HUES64 (cell line): ENCODE results near the gene RCC2.
A peak's percentile ranks its signal among the peaks of the same experiment; 100 is the strongest.
"Not testable (repeated sequence)": the region's sequence is repeated elsewhere in the genome, so short reads cannot be mapped to it uniquely, and the experiment has no call there.

Source experiments
- H3K27ac ChIP-seq: 2 replicates; pipeline ENCODE4 v1.7.0; 2013; ENCODE audit warnings: low read depth, low read length, inconsistent platforms
- H3K27me3 ChIP-seq: 2 replicates; pipeline ENCODE4 v1.6.1; 2013; ENCODE audit warnings: mild to moderate bottlenecking, low read length; ENCODE audit not compliant: insufficient read depth
- H3K36me3 ChIP-seq: 2 replicates; pipeline ENCODE4 v1.6.1; 2013; ENCODE audit warnings: mild to moderate bottlenecking, low read length; ENCODE audit not compliant: insufficient read depth
- H3K4me1 ChIP-seq: 2 replicates; pipeline ENCODE4 v1.6.1; 2013; ENCODE audit warnings: mild to moderate bottlenecking, low read length, moderate library complexity; ENCODE audit not compliant: insufficient read depth
- H3K4me3 ChIP-seq: 2 replicates; pipeline ENCODE4 v1.5.1; 2013; ENCODE audit warnings: mild to moderate bottlenecking, low read length, moderate library complexity
- H3K9ac ChIP-seq: 2 replicates; pipeline ENCODE4 v1.6.1; 2013; ENCODE audit warnings: mild to moderate bottlenecking, low read depth, low read length
- H3K9me3 ChIP-seq: 2 replicates; pipeline ENCODE4 v1.6.1; 2013; ENCODE audit warnings: low read depth, low read length; ENCODE audit not compliant: insufficient read depth
- WGBS: fragments of 150-250, 120-280 bp; methylation state at CpG from one replicate; pipeline ENCODE4 v1.1.7; 2013; ENCODE audit warnings: missing lambda C conversion rate; 5-methylcytosine and 5-hydroxymethylcytosine counted together

Gene RCC2

DNA sequence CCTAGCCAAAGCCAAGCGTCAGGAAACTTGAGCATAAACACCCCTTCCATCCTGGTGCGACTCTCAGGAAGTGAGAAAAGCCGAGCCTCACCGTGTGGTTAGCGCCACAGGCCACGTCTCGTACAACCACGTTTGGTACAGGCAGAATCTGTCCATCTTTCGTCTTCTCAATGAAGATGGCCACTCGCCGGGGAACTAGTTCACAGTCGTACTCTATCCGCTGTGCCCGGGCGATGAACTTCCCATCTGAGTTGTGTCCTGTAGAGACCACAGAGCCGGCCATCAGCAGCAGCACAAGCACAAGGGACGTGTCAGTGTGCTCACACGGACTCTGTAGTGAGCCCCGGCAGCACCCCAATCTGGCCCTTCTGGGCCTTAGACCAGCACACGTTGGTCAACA lies 23.1 kb downstream of the RCC2 start:
- Histone ChIP-seq H3K36me3 (peaks cover 96% of the 10 kb centered on the region), H3K27ac (peak overlapping the region; percentile 36; the same call in 1 of the 2 replicates), H3K9me3 (no peaks in the 10 kb centered on the region), H3K4me3 (no peak overlapping the region), H3K4me1 (no peaks in the 10 kb centered on the region), H3K27me3 (no peaks in the 10 kb centered on the region), H3K9ac (no peak overlapping the region)
- 96% methylated on average over 20 of the region's 20 CpGs for WGBS

DNA sequence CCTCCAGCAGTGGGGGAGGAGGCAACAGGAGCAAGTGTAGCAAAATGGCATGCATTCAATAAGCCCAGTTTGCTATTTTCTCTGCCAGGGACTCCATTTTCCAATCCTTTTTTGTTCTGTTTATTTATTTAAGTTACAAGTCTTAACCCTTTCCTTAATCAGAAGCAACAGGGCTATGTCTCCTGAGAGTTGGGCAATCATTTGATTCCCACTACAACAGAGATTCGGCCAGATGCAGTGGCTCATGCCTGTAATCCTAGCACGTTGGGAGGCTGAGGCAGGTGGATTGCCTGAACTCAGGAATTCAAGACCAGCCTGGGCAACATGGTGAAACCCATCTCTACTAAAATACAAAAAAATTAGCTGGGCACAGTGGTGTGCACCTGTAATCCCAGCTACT lies 25.5 kb downstream of the RCC2 start:
- Histone ChIP-seq H3K27me3 (no peaks in the 10 kb centered on the region), H3K36me3 (peaks cover 98% of the 10 kb centered on the region)
- 97% methylated on average over 2 of the region's 2 CpGs for WGBS

DNA sequence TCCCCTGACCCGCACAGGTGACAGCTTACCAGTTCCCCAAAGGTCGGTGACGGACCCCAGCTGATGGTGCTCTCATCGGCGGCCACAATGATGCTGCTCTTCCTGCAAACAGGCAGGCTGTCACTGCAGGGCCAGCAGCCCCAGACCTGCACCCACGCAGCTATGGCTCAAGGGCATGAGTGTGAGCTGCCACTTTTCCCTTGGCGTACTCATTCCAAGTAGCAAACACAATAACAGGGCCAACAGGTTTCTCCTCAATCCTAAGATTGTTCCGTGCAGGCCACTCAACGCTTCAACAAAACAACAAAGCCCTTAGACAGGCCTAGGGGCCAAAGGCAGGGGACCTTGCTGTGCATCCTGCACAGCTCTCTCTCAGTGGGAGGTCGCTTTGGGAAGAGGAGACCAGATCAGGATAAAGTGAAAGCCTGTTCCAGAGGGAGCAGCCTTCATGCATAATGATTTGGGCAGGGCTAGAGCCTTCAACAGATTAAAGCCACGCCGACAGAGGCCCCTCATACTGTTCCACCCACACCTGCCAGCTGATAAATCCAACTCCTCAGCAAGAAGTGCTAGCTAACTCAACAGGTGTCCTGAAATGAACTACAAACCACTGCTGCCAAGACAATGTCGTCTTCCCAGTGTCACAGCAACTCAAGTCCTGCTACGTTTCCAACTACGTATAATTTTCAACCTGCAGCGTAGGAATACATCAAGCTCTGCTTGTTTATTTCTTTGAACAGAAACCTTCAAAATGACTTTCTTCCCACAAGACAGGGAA lies 27.2 kb downstream of the RCC2 start:
- Histone ChIP-seq H3K27ac (no peak overlapping the region), H3K27me3 (no peaks in the 10 kb centered on the region), H3K9me3 (no peaks in the 10 kb centered on the region), H3K4me3 (no peak overlapping the region), H3K36me3 (peaks cover 98% of the 10 kb centered on the region), H3K4me1 (no peaks in the 10 kb centered on the region), H3K9ac (no peak overlapping the region)
- 95% methylated on average over 16 of the region's 16 CpGs for WGBS

More for the DNA sequence above, 25.5 kb downstream of the RCC2 start:
- no peaks in the 10 kb centered on the region for H3K9me3 ChIP-seq
- no peak overlapping the region for H3K27ac ChIP-seq
- no peak overlapping the region for H3K4me3 ChIP-seq
- no peaks in the 10 kb centered on the region for H3K4me1 ChIP-seq
- H3K9ac ChIP-seq = no peak overlapping the region

DNA sequence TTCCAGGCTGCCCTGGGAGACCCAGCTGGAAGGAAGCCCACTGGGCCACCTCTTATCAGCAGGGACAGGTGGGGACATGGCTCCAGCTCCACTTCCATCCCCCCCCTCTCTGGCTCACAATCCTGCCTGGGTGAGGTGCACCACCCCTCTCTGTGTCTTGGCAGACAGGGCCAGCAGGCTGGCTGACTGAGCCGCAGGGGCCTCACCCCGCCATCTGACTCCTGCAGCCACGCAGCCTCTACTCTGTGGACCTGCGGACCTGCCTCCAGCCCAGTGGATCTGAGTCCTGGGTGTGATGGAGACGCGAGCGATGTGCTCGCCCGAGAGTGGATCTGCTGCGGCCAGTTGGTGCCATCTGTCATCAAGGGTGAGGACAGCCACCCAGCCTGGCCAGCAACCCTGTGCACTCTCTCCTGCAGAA lies 30.1 kb downstream of the RCC2 start:
- H3K4me3 ChIP-seq = no peak overlapping the region
- no peaks in the 10 kb centered on the region for H3K9me3 ChIP-seq
- H3K9ac ChIP-seq = no peak overlapping the region
- WGBS = 96% methylated on average over 10 of the region's 10 CpGs
- H3K4me1 ChIP-seq = no peaks in the 10 kb centered on the region; the same call in 1 of the 2 replicates
- peaks cover 85% of the 10 kb centered on the region for H3K36me3 ChIP-seq
- no peaks in the 10 kb centered on the region for H3K27me3 ChIP-seq
- no peak overlapping the region for H3K27ac ChIP-seq

DNA sequence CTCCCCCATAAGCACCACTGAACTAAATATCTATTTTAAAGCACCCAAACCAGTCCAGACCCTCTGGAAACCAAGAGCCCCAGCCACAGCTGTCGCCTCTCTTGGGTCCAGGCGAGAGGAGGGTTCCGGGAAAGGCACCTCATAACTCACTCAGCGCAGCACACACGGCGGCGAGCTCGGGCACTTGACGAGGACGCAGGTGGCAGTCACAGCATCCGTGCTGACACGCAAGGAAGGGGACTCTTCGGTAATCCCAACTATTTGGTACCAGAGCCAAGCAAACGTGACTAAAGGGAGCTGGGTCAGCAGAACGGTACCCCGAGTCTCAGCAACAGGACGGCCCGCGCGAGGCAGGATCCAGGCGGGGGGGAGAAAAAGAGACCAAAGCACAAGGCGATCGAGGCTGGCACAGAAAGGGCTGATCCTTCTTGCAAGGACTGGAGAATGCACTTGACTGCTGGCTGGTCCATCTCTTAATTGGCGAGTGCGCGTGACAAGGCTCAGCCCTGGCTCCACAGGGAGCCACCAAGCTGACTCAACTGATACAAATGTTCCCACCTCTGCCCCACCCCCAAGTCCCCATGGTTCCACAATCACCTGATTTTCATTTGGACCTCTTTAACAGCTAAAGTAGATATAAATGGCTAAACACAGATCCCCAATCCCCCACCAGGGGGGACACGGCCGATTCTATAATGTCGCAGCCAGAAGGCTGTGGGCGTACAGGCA lies 31.5 kb downstream of the RCC2 start:
- H3K9me3 ChIP-seq, H3K4me1 ChIP-seq, H3K9ac ChIP-seq, H3K27me3 ChIP-seq, H3K4me3 ChIP-seq: not testable (repeated sequence)
- WGBS = 93% methylated on average over 30 of the region's 30 CpGs
- Histone ChIP-seq H3K36me3 (peaks cover 71% of the 10 kb centered on the region), H3K27ac (peak overlapping the region; percentile 53; the same call in 1 of the 2 replicates)

DNA sequence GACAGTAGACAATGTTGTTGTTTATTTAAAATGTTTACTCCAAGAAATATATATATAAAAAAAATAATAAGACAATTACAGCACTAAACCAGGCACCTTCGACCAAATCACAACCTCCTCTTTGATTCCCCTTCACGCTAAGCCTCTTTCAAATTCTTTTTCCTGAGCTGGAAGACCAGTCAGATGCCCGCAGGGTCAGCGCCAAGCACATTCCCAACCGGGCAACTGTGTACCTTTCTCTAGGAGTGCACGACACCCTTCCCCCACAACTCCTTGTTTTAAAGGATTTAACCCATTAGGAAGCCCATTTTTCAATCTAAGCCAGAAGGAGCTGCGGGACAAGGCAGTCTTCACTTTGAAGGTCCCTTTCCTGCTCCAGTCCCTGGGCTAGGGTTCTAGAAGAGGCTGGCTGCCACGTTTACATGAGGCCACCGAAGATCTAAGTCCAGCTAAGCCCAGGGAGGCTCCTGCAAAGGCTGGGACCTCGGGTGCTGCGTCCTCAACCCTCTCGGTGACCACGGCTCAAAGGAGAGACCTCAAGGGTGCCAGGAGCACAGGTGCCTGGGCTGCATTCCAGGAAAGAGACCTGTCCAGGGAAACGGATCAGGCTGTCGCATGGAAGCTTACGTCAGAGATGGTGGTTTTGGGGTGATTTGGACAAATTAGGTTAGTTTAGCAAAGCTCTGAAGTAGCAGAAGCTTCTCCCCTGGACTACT lies 32.6 kb downstream of the RCC2 start:
- not testable (repeated sequence) for H3K27ac ChIP-seq, H3K4me1 ChIP-seq, H3K9ac ChIP-seq, H3K4me3 ChIP-seq, H3K27me3 ChIP-seq, H3K9me3 ChIP-seq
- H3K36me3 ChIP-seq = peaks cover 60% of the 10 kb centered on the region
- WGBS = 93% methylated on average over 16 of the region's 16 CpGs

DNA sequence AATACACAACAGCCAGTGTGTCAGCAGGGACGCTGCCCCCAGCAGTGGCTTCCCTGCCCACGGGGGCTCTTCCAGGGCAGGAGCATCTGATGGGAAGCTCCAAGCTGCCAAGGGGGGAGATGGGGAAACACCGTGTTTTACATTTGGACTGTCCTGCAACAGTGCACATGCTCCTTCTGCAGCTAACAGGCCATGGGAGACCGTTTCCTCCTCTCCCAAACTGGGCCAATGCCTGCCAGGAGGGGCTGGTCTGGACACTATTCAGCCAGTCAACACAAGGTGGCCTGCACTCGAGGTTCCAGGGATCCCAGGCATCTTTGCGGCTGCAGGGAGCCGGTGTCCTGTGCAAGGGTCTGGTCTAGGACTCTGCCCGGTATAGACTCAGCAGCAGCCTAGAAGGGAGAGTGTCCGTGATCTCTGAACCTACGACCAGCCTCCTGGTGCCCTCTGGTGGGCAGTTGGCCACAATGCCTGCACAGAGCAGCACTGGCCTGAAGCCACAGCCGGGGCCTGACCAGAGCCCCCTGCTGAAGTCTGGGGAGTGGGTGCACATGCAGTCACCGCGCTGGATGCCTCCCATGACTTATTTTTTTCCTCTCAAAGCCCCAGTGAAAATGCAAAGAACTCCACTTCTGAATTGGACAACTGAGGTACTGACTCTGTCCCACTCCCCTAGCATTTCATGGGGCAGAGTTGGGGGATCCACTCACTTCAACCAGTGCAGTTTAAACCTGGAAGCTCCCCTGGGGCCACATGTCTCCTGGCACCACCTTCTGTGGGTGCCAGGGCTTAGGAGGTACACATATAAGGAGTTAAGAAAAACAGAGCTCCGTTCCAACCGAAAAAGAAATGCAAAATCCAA lies 33.3 kb downstream of the RCC2 start:
- Histone ChIP-seq H3K9me3 (no peaks in the 10 kb centered on the region), H3K27ac (no peak overlapping the region), H3K4me3 (no peak overlapping the region), H3K4me1 (no peaks in the 10 kb centered on the region; the same call in 1 of the 2 replicates), H3K36me3 (peaks cover 53% of the 10 kb centered on the region), H3K27me3 (no peaks in the 10 kb centered on the region), H3K9ac (no peak overlapping the region)
- 74% methylated on average over 14 of the region's 15 CpGs for WGBS

DNA sequence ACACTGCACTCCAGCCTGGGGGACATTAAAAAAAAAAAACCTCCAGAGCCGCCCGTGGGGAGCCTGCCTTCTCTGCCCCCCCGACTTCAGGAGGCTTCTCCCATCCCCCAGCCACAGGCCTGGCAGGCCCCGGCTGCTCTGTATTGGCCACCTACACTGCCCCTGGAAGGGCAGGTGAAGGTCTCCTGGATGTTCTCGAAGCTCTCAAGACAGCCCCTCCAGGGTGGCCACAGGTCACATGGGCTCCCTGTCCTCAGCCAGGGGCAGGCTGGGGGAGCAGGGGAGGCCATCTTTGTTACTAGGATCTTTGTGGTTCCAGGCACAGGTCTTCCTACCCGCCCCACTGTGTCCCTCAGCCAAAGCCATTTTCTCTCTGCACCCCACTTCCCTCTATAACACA lies 34.7 kb downstream of the RCC2 start:
- H3K27ac ChIP-seq = no peak overlapping the region

DNA sequence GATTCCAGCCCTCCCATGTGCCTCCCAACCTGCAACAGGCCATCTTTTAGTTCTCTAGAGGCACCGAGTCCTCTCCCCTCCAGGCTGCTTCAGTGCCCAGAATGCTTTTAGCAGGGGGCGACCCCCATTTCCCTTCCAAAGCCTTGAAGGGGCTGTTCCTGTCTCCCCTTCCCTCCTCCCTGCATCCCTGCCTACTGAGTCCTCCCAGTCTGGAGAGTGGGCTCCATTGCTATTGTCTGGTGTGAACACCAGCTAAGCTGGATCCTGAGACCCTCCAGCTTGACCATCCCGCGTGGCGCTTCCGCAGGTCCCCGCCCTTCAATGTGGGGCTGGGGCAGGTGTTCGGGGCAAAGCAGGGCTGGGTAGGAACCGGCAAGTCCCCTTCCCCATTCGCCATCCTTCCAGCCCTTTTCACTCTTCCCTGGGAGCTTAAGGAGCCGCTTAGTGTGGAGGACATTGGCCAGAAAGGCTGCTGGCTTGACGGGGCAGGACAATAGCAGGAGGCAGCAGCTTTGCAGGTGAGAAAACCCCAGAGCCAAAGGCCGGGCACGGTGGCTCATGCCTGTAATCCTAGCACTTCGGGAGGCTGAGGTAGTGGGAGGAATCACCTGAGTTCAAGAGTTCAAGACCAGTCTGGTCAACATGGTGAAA lies 35.3 kb downstream of the RCC2 start:
- no peaks in the 10 kb centered on the region for H3K9me3 ChIP-seq
- H3K27ac ChIP-seq = no peak overlapping the region
- peaks cover 5% of the 10 kb centered on the region for H3K4me1 ChIP-seq
- H3K27me3 ChIP-seq = no peaks in the 10 kb centered on the region
- peaks cover 33% of the 10 kb centered on the region for H3K36me3 ChIP-seq
- H3K4me3 ChIP-seq = no peak overlapping the region
- no peak overlapping the region for H3K9ac ChIP-seq
- WGBS = 63% methylated on average over 15 of the region's 15 CpGs

More for the DNA sequence above, 34.7 kb downstream of the RCC2 start:
- H3K27me3 ChIP-seq = no peaks in the 10 kb centered on the region
- no peak overlapping the region for H3K9ac ChIP-seq
- peaks cover 5% of the 10 kb centered on the region for H3K4me1 ChIP-seq
- no peak overlapping the region for H3K4me3 ChIP-seq
- H3K36me3 ChIP-seq = peaks cover 40% of the 10 kb centered on the region
- H3K9me3 ChIP-seq = no peaks in the 10 kb centered on the region
- 77% methylated on average over 6 of the region's 6 CpGs for WGBS

DNA sequence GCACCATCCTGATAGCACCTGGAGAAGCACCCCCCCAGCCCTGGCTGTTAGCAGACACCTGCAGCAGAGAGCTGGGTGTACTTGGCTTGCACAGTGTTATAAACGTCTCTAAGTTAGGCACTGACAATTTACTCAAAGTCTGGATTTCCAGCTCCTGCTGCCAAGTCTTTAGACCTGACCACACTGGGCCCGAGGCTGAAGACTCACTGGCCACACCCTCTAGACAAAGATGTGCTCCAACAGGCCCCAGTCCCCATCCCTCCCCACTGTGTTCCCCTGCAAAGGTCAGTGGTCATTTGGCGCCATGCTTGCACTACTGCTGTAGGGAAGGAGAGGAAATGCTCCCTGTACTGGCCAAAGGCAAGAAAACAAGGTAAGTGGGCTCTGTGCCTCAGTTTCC lies 36.4 kb downstream of the RCC2 start:
- Histone ChIP-seq H3K4me3 (no peak overlapping the region), H3K9me3 (no peaks in the 10 kb centered on the region), H3K27ac (no peak overlapping the region), H3K4me1 (peaks cover 5% of the 10 kb centered on the region), H3K9ac (no peak overlapping the region), H3K27me3 (no peaks in the 10 kb centered on the region), H3K36me3 (peaks cover 22% of the 10 kb centered on the region)
- 85% methylated on average over 3 of the region's 3 CpGs for WGBS
